H9 (cell line): ENCODE results near the gene BPIFB4. TPM values are rescaled to one million over a fixed set of nuclear protein-coding genes. Genes with fewer than 3 reads are reported as not detected.

ENCODE experiments used
- DNase-seq: peaks from one replicate; pipeline ENCODE4 v3.0.0-alpha.2; 2017
- H2AFZ ChIP-seq: one replicate; pipeline ENCODE4 v1.6.1; 2013; ENCODE audit warnings: mild to moderate bottlenecking, low read length, control low read depth, moderate library complexity
- H2AK5ac ChIP-seq: 2 replicates; pipeline ENCODE4 v1.6.1; 2013; ENCODE audit warnings: low read length, control low read depth, mixed read lengths; ENCODE audit not compliant: insufficient read length
- H2BK120ac ChIP-seq: one replicate; pipeline ENCODE4 v1.6.1; 2013; ENCODE audit warnings: low read depth, mild to moderate bottlenecking, low read length, control low read depth, inconsistent platforms; ENCODE audit not compliant: poor library complexity, severe bottlenecking
- H2BK12ac ChIP-seq: 2 replicates; pipeline ENCODE4 v1.6.1; 2013; ENCODE audit warnings: low read length, control low read depth, mixed read lengths, low read depth; ENCODE audit not compliant: insufficient read length
- H2BK15ac ChIP-seq: 2 replicates; pipeline ENCODE4 v1.6.1; 2013; ENCODE audit warnings: low read depth, low read length, control low read depth
- H2BK20ac ChIP-seq: one replicate; pipeline ENCODE4 v1.6.1; 2013; ENCODE audit warnings: low read depth, mild to moderate bottlenecking, low read length, control low read depth, inconsistent platforms; ENCODE audit not compliant: poor library complexity, severe bottlenecking
- H2BK5ac ChIP-seq: 2 replicates; pipeline ENCODE4 v1.6.1; 2013; ENCODE audit warnings: low read length, control low read depth, mixed read lengths; ENCODE audit not compliant: insufficient read length
- H3K14ac ChIP-seq: 2 replicates; pipeline ENCODE4 v1.6.1; 2013; ENCODE audit warnings: low read length, control low read depth; ENCODE audit not compliant: insufficient read depth
- H3K18ac ChIP-seq: 2 replicates; pipeline ENCODE4 v1.6.1; 2013; ENCODE audit warnings: low read depth, mild to moderate bottlenecking, mixed read lengths, low read length, control low read depth; ENCODE audit not compliant: insufficient read length
- H3K23ac ChIP-seq: 2 replicates; pipeline ENCODE4 v1.6.1; 2013; ENCODE audit warnings: low read length, control low read depth, mixed read lengths, low read depth; ENCODE audit not compliant: insufficient read length
- H3K23me2 ChIP-seq: 2 replicates; pipeline ENCODE4 v1.6.1; 2013; ENCODE audit warnings: low read depth, mild to moderate bottlenecking, mixed read lengths, low read length, control low read depth; ENCODE audit not compliant: insufficient read length, poor library complexity, severe bottlenecking
- H3K27ac ChIP-seq: 2 replicates; pipeline ENCODE4 v1.5.1; 2013; ENCODE audit warnings: low read length, control low read depth, mixed read lengths, low read depth; ENCODE audit not compliant: insufficient read length
- H3K27me3 ChIP-seq: 2 replicates; pipeline ENCODE4 v1.6.1; 2013; ENCODE audit warnings: low read length, control low read depth, inconsistent platforms; ENCODE audit not compliant: insufficient read depth
- H3K4ac ChIP-seq: 2 replicates; pipeline ENCODE4 v1.6.1; 2013; ENCODE audit warnings: low read depth, mild to moderate bottlenecking, control low read depth, inconsistent platforms, low read length, moderate library complexity
- H3K4me1 ChIP-seq: 2 replicates; pipeline ENCODE4 v1.6.1; 2013; ENCODE audit warnings: low read length, control low read depth, inconsistent platforms; ENCODE audit not compliant: insufficient read depth
- H3K4me2 ChIP-seq: 2 replicates; pipeline ENCODE4 v1.6.1; 2013; ENCODE audit warnings: low read length, control low read depth, mixed read lengths; ENCODE audit not compliant: insufficient read length, insufficient read depth
- H3K56ac ChIP-seq: 2 replicates; pipeline ENCODE4 v1.6.1; 2013; ENCODE audit warnings: low read depth, mild to moderate bottlenecking, mixed read lengths, low read length, control low read depth; ENCODE audit not compliant: insufficient read length
- H3K79me1 ChIP-seq: 2 replicates; pipeline ENCODE4 v1.6.1; 2013; ENCODE audit warnings: low read depth, mild to moderate bottlenecking, moderate library complexity, low read length, control low read depth, inconsistent platforms; ENCODE audit not compliant: insufficient read depth, poor library complexity, severe bottlenecking
- H3K79me2 ChIP-seq: 2 replicates; pipeline ENCODE4 v1.6.1; 2013; ENCODE audit warnings: low read length, control low read depth, inconsistent platforms; ENCODE audit not compliant: insufficient read depth
- H3K9ac ChIP-seq: 2 replicates; pipeline ENCODE4 v1.6.1; 2013; ENCODE audit warnings: low read length, control low read depth, mixed read lengths; ENCODE audit not compliant: insufficient read length; ENCODE audit errors: extremely low read depth
- H3K9me3 ChIP-seq: one replicate; pipeline ENCODE4 v1.6.1; 2013; ENCODE audit warnings: low read depth, low read length, inconsistent platforms; ENCODE audit not compliant: control insufficient read depth
- H3T11ph ChIP-seq: one replicate; pipeline ENCODE4 v1.6.1; 2013; ENCODE audit warnings: mild to moderate bottlenecking, low read length, control low read depth, inconsistent platforms
- H4K20me1 ChIP-seq: one replicate; pipeline ENCODE4 v1.6.1; 2013; ENCODE audit not compliant: control insufficient read depth, insufficient read length, insufficient read depth
- H4K5ac ChIP-seq: 2 replicates; pipeline ENCODE4 v1.6.1; 2013; ENCODE audit warnings: low read depth, mild to moderate bottlenecking, mixed read lengths, low read length, control low read depth; ENCODE audit not compliant: insufficient read length
- H4K8ac ChIP-seq: replicated peaks from 2 replicates; pipeline ENCODE4 v1.6.1; 2013; ENCODE audit warnings: low read length, control low read depth, mixed read lengths, low read depth; ENCODE audit not compliant: insufficient read length
- H4K91ac ChIP-seq: 2 replicates; pipeline ENCODE4 v1.6.1; 2013; ENCODE audit warnings: low read depth, mild to moderate bottlenecking, moderate library complexity, mixed read lengths, low read length, control low read depth; ENCODE audit not compliant: insufficient read length
- H3K27ac Mint-ChIP-seq, 3 experiments: 2 replicates in 2 of 3; 3 replicates in 1 of 3; pipeline ENCODE4 v1.8.0; 2020 to 2021; ENCODE audit warnings: mixed read lengths in 3 of 3, mild to moderate bottlenecking in 1 of 3, moderate library complexity in 1 of 3
- H3K27me3 Mint-ChIP-seq: 2 replicates; pipeline ENCODE4 v1.8.0; 2021; ENCODE audit warnings: low read depth, mild to moderate bottlenecking, moderate library complexity, mixed read lengths
- H3K36me3 Mint-ChIP-seq, 3 experiments: 2 replicates in 2 of 3; 3 replicates in 1 of 3; pipeline ENCODE4 v1.8.0; 2020 to 2021; ENCODE audit warnings: low read depth in 3 of 3, mixed read lengths in 3 of 3; ENCODE audit not compliant: insufficient read depth in 1 of 3
- H3K4me1 Mint-ChIP-seq, 2 experiments: 2 replicates each; pipeline ENCODE4 v1.8.0; 2020; ENCODE audit warnings: mixed read lengths in 2 of 2
- H3K4me3 Mint-ChIP-seq, 2 experiments: 2 replicates in 1 of 2; 3 replicates in 1 of 2; pipeline ENCODE4 v1.8.0; 2020 to 2021; ENCODE audit warnings: mild to moderate bottlenecking in 2 of 2, mixed read lengths in 2 of 2, moderate library complexity in 1 of 2
- H3K9me3 Mint-ChIP-seq, 2 experiments: 2 replicates in 1 of 2; 3 replicates in 1 of 2; pipeline ENCODE4 v1.8.0; 2020; ENCODE audit warnings: mild to moderate bottlenecking in 2 of 2, mixed read lengths in 2 of 2, moderate library complexity in 1 of 2
- WGBS: extraction: QIAGEN DNeasy Blood & Tissue Kit; methylation state at CpG from one replicate; pipeline ENCODE4 v1.1.7; 2013; ENCODE audit warnings: missing lambda C conversion rate, low lambda C conversion rate, mixed read lengths; ENCODE audit not compliant: insufficient read length; ENCODE audit errors: extremely low coverage; 5-methylcytosine and 5-hydroxymethylcytosine counted together
- total RNA-seq: library from RNA; stranded (reverse); gene quantifications from 2 replicates; pipeline ENCODE4 v1.2.1, GENCODE V29; 2021
- TF ChIP-seq, protein P1 (sequence below): fragments of 200-600 bp; sonication (generic); conservative IDR thresholded peaks from 3 replicates; pipeline ENCODE4 v1.8.0; 2021; ENCODE audit warnings: antibody characterized with exemption, mild to moderate bottlenecking

BPIFB4 gene
- total RNA-seq, 1 experiment from 2014 or later: not detected

DNA sequence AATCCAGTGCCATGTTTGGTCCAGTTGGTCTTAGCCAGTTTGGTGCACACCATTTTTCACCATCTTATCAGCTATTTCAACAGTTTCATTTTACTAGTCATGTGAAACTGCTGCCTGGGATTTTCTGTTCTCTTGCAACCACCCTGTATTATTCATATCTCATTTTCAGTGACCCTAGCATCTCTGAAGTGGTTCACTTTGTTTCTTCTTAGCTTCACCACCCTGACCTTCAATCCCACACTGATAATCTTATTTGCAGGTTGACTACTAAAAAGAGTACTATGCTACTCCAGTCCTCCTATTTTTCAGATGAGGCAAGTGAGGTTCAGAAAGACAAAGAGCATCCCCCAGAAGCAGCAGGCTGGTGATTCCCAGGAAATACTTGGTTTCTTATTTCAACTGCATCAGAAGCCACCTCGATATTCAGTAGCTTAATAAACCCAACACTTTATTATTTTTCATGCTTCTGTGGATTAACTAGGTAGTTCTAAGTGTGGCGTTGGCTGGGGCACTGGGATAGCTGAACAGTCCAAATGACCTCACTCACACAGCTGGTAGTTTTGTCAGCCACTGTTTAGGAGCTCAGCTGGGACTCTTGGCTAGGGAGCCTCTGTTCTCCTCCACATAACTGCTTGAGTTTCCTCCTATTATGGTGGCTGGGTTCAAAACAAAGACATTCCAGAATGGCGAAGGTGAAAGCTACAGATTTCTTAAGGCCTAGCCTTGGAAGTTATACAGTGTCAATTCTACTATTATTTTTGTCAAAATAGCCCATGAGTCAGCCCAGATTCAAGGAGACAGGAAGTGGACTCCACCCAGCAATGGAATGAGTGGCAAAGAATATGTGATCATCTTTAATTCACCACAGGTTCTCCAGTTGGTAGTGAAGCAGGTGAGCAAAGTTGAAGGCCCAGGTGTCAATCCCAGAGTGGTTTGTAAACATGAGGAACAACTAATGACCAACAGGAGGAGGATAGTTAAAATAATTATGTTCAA is 40.6 kb downstream of the BPIFB4 start:
- Histone ChIP-seq H3K14ac (no peak overlapping the region), H2BK120ac (no peak overlapping the region), H2BK12ac (no peak overlapping the region), H4K20me1 (no peaks in the 10 kb centered on the region), H3K27ac (no peak overlapping the region), H4K5ac (no peak overlapping the region), H3K4me2 (no peak overlapping the region), H2AK5ac (no peak overlapping the region), H3K23ac (no peak overlapping the region), H3K18ac (no peak overlapping the region), H2BK5ac (no peak overlapping the region), H3K23me2 (no peaks in the 10 kb centered on the region), H2BK15ac (no peak overlapping the region), H3K4me1 (no peaks in the 10 kb centered on the region), H4K8ac (no peak overlapping the region), H3T11ph (no peak overlapping the region), H3K79me1 (no peaks in the 10 kb centered on the region), H3K79me2 (no peaks in the 10 kb centered on the region), H3K27me3 (no peaks in the 10 kb centered on the region), H3K9me3 (no peaks in the 10 kb centered on the region), H3K9ac (no peak overlapping the region), H2AFZ (no peak overlapping the region), H2BK20ac (no peak overlapping the region), H3K56ac (no peak overlapping the region), H3K4ac (no peak overlapping the region), H4K91ac (no peak overlapping the region)
- Mint-ChIP-seq H3K9me3 (peaks cover 22 to 24% of the 10 kb centered on the region in 2 experiments), H3K27me3 (peaks cover 37% of the 10 kb centered on the region), H3K4me3 (no peak overlapping the region), H3K36me3 (peaks cover 2 to 5% (median 4%) of the 10 kb centered on the region in 3 experiments; a peak in 4 of 7 replicates), H3K27ac (no peak overlapping the region), H3K4me1 (no peaks in the 10 kb centered on the region)
- no peak for DNase-seq
- WGBS: no CpG with 5 or more reads among the region's 3 CpGs
- TF ChIP-seq, protein P1, sequence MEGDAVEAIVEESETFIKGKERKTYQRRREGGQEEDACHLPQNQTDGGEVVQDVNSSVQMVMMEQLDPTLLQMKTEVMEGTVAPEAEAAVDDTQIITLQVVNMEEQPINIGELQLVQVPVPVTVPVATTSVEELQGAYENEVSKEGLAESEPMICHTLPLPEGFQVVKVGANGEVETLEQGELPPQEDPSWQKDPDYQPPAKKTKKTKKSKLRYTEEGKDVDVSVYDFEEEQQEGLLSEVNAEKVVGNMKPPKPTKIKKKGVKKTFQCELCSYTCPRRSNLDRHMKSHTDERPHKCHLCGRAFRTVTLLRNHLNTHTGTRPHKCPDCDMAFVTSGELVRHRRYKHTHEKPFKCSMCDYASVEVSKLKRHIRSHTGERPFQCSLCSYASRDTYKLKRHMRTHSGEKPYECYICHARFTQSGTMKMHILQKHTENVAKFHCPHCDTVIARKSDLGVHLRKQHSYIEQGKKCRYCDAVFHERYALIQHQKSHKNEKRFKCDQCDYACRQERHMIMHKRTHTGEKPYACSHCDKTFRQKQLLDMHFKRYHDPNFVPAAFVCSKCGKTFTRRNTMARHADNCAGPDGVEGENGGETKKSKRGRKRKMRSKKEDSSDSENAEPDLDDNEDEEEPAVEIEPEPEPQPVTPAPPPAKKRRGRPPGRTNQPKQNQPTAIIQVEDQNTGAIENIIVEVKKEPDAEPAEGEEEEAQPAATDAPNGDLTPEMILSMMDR: no peak
